Peyer's patch (tissue), 4 donors: Measurements from ENCODE around the gene PDZD7. TPM values are rescaled to one million over a fixed set of nuclear protein-coding genes. Genes with fewer than 3 reads are reported as not detected.

Experiments used
- DNase-seq, 3 donors: peaks; one replicate each; pipeline ENCODE4 v3.0.0-alpha.2; 2017 to 2019
- H3K27ac ChIP-seq, 4 donors: fragments of 200-600 bp; sonication (generic); one replicate each; pipeline ENCODE4 v1.5.1; 2016 to 2019
- H3K27me3 ChIP-seq, 2 donors: fragments of 200-600 bp; sonication (generic); one replicate each; pipeline ENCODE4 v1.5.1; 2019
- H3K36me3 ChIP-seq, 3 donors: fragments of 200-600 bp; sonication (generic); one replicate each; pipeline ENCODE4 v1.5.1; 2016 to 2019
- H3K4me1 ChIP-seq, 4 donors: fragments of 200-600 bp; sonication (generic); one replicate each; pipeline ENCODE4 v1.5.1; 2016 to 2019
- H3K4me3 ChIP-seq, 4 donors: fragments of 200-600 bp; sonication (generic); 1 replicate in 3 of 4; 2 replicates in 1 of 4; pipeline ENCODE4 v1.5.1; 2016 to 2019; ENCODE audit warnings: mild to moderate bottlenecking in 1 of 4
- H3K9me3 ChIP-seq, 4 donors: fragments of 200-600 bp; sonication (generic); one replicate each; pipeline ENCODE4 v1.5.1; 2016 to 2019; ENCODE audit warnings: mild to moderate bottlenecking in 1 of 4
- POLR2A ChIP-seq, 2 donors: fragments of 450-650 bp; IDR thresholded peaks; one replicate each; pipeline ENCODE4 v1.5.1; 2017; ENCODE audit warnings: antibody characterized with exemption in 2 of 2, mild to moderate bottlenecking in 2 of 2, moderate library complexity in 2 of 2
- total RNA-seq, 4 donors: library from RNA; depleted of rRNA; stranded (reverse); fragments of >200 nt; gene quantifications; one replicate each; pipeline ENCODE4 v1.1.0, GENCODE V29; 2016
- TF ChIP-seq, protein P1 (sequence below), 6 experiments: fragments of 450-650 bp in 4 of 6; fragments of 200-600 bp in 2 of 6; sonication (generic) in 1 of 6; IDR thresholded peaks; one replicate each; pipeline ENCODE4 v1.5.1; 2017 to 2019; ENCODE audit warnings: antibody characterized with exemption in 6 of 6, mild to moderate bottlenecking in 3 of 6, moderate library complexity in 1 of 6

The PDZD7 gene
- total RNA-seq, 4 donors from 2014 or later: 0.83 to 58.7 (median 51.3) TPM

- peaks cover 0 to 34% (median 3%) of the 10 kb centered on the region in 4 donors for H3K4me1 ChIP-seq
- TF ChIP-seq, protein P1, sequence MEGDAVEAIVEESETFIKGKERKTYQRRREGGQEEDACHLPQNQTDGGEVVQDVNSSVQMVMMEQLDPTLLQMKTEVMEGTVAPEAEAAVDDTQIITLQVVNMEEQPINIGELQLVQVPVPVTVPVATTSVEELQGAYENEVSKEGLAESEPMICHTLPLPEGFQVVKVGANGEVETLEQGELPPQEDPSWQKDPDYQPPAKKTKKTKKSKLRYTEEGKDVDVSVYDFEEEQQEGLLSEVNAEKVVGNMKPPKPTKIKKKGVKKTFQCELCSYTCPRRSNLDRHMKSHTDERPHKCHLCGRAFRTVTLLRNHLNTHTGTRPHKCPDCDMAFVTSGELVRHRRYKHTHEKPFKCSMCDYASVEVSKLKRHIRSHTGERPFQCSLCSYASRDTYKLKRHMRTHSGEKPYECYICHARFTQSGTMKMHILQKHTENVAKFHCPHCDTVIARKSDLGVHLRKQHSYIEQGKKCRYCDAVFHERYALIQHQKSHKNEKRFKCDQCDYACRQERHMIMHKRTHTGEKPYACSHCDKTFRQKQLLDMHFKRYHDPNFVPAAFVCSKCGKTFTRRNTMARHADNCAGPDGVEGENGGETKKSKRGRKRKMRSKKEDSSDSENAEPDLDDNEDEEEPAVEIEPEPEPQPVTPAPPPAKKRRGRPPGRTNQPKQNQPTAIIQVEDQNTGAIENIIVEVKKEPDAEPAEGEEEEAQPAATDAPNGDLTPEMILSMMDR (IDR thresholded peaks at IDR 0.05): no peak
- TF ChIP-seq POLR2A (IDR thresholded peaks at IDR 0.05): no peak
- H3K9me3 ChIP-seq: no peaks in the 10 kb centered on the region
- DNase-seq: no peak
- H3K27me3 ChIP-seq: no peaks in the 10 kb centered on the region
- H3K36me3 ChIP-seq: peaks cover 0 to 29% (median 0%) of the 10 kb centered on the region in 3 donors
- H3K4me3 ChIP-seq: no peak overlapping the region
- H3K27ac ChIP-seq: peak overlapping the region in 1 of 4 donors; percentile 51
Measured at GRCh38 chr10:101008823-101009423, 22.0 kb downstream of the PDZD7 start.

GRCh38 chr10:101007915-101008822 is 22.8 kb downstream of the PDZD7 start:
- Histone ChIP-seq H3K4me3 (no peak overlapping the region), H3K27ac (peak overlapping the region in 2 of 4 donors; percentile 5 to 51), H3K4me1 (peaks cover 0 to 28% (median 3%) of the 10 kb centered on the region in 4 donors), H3K9me3 (no peaks in the 10 kb centered on the region), H3K27me3 (no peaks in the 10 kb centered on the region), H3K36me3 (peaks cover 0 to 36% (median 0%) of the 10 kb centered on the region in 3 donors)
- TF ChIP-seq POLR2A (IDR thresholded peaks at IDR 0.05): no peak
- TF ChIP-seq, protein P1 (IDR thresholded peaks at IDR 0.05): no peak
- DNase-seq: no peak

DNA sequence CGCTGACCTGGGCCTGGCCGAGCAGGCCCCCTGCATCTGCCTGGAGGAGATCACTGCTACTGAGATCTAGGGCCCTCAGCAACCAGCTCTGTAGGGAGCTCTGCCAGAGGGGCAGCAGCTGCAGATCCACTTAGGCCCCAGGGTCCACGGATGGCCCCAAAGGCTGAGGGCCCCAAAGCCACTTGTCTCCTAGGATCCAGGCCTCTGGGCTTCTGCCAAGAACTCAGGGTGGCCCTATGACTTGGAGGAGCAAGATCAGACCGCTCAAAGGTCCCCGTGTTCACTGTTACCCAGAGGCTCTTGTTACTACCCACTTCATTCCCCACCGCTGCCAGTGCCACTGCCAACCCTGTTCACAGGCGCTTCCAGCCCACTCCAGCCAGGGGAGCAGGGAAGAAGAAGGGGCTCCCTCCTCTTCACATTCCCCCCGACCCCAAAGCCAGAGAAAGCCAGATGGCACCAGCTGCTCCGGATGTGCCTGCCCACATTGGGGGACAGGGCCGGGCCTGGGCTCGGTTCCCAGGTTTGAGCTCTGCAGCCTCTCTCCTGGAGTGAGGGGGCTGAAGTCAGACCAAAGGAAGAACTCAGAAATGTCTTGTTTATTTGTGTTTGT is 23.7 kb downstream of the PDZD7 start:
- no peaks in the 10 kb centered on the region for H3K9me3 ChIP-seq
- peaks cover 0 to 25% (median 0%) of the 10 kb centered on the region in 4 donors for H3K4me1 ChIP-seq
- H3K36me3 ChIP-seq: peaks cover 0 to 41% (median 0%) of the 10 kb centered on the region in 3 donors
- TF ChIP-seq, protein P1 (IDR thresholded peaks at IDR 0.05): no peak
- TF ChIP-seq POLR2A (IDR thresholded peaks at IDR 0.05): no peak
- H3K4me3 ChIP-seq: no peak overlapping the region
- H3K27ac ChIP-seq: peak overlapping the region in 3 of 4 donors; percentile 28 to 51 (median 50)
- no peak for DNase-seq
- no peaks in the 10 kb centered on the region for H3K27me3 ChIP-seq

DNA sequence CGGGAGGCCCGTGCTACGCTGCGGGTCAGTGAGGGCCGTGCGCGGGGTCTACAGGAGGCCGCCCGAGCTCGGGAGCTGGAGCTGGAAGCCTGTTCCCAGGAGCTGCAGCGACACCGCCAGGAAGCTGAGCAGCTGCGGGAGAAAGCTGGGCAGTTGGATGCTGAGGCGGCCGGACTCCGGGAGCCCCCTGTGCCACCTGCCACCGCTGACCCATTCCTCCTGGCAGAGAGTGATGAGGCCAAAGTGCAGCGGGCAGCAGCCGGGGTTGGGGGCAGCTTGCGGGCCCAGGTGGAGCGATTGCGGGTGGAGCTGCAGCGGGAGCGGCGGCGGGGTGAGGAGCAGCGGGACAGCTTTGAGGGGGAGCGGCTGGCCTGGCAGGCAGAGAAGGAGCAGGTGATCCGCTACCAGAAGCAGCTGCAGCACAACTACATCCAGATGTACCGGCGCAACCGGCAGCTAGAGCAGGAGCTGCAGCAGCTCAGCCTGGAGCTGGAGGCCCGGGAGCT is 24.3 kb downstream of the PDZD7 start:
- Histone ChIP-seq H3K27me3 (no peaks in the 10 kb centered on the region), H3K4me3 (no peak overlapping the region), H3K4me1 (peaks cover 0 to 29% (median 0%) of the 10 kb centered on the region in 4 donors), H3K36me3 (peaks cover 0 to 41% (median 0%) of the 10 kb centered on the region in 3 donors), H3K27ac (peak overlapping the region in 2 of 4 donors; percentile 50 to 51), H3K9me3 (no peaks in the 10 kb centered on the region)
- no peak for DNase-seq
- TF ChIP-seq, protein P1 (IDR thresholded peaks at IDR 0.05): no peak
- no peak for TF ChIP-seq POLR2A (IDR thresholded peaks at IDR 0.05)

GRCh38 chr10:101005869-101006567 is 24.9 kb downstream of the PDZD7 start:
- no peaks in the 10 kb centered on the region for H3K27me3 ChIP-seq
- no peak overlapping the region for H3K4me3 ChIP-seq
- no peaks in the 10 kb centered on the region for H3K9me3 ChIP-seq
- no peak for DNase-seq
- H3K36me3 ChIP-seq: peaks cover 0 to 41% (median 0%) of the 10 kb centered on the region in 3 donors
- H3K4me1 ChIP-seq: peaks cover 0 to 33% (median 0%) of the 10 kb centered on the region in 4 donors
- peak overlapping the region in 1 of 4 donors; percentile 51 for H3K27ac ChIP-seq
- TF ChIP-seq, protein P1 (IDR thresholded peaks at IDR 0.05): no peak
- TF ChIP-seq POLR2A (IDR thresholded peaks at IDR 0.05): no peak
